ENCODE data around the gene MIB1.

MIB1 gene

GRCh38 chr18:21799721-21800120 lies 59.1 kb downstream of the MIB1 start:
- CTCF ChIA-PET: interaction anchor here (1.9 kb wide), 1 partner anchor 15 kb away, joined by 7 read pairs; no protein-coding TSS in a partner anchor
- POLR2A ChIA-PET: interaction anchor here (1.6 kb wide), 1 partner anchor 59 kb away, joined by 6 read pairs; the partner anchor contains the start of gene MIB1
- TF ChIP-seq ZNF132 (tag by site-specific recombination; IDR thresholded peaks at IDR 0.05; ENCODE audit: borderline replicate concordance): no peak
- TF ChIP-seq WT1 (tag by site-specific recombination; IDR thresholded peaks at IDR 0.05): no peak
- TF ChIP-seq RBAK (tag by site-specific recombination; IDR thresholded peaks at IDR 0.05): no peak
- no peak for TF ChIP-seq ZXDB (tag by site-specific recombination; IDR thresholded peaks at IDR 0.05)
- no peak for TF ChIP-seq INSM2 (tag by site-specific recombination; IDR thresholded peaks at IDR 0.05)
- TF ChIP-seq ZNF664 (tag by site-specific recombination; IDR thresholded peaks at IDR 0.05): no peak
- TF ChIP-seq ZNF670 (tag by site-specific recombination; IDR thresholded peaks at IDR 0.05; ENCODE audit: low read depth): no peak
- TF ChIP-seq ZNF146 (tag by site-specific recombination; IDR thresholded peaks at IDR 0.05): no peak
- no peak for TF ChIP-seq ZNF398 (tag by site-specific recombination; IDR thresholded peaks at IDR 0.05)
- TF ChIP-seq ZBTB11 (tag by site-specific recombination; conservative IDR thresholded peaks at IDR 0.05; ENCODE audit: low read depth): no peak
- no peak for TF ChIP-seq ZNF138 (tag by site-specific recombination; IDR thresholded peaks at IDR 0.05; ENCODE audit: borderline replicate concordance)
- TF ChIP-seq KLF1 (tag by site-specific recombination; IDR thresholded peaks at IDR 0.05): no peak
- no peak for TF ChIP-seq YY2 (tag by site-specific recombination; IDR thresholded peaks at IDR 0.05)
- no peak for TF ChIP-seq ZNF777 (tag by site-specific recombination; IDR thresholded peaks at IDR 0.05; ENCODE audit: borderline replicate concordance)
- TF ChIP-seq KLF17 (tag by site-specific recombination; IDR thresholded peaks at IDR 0.05): no peak
- TF ChIP-seq AEBP2 (tag by site-specific recombination; IDR thresholded peaks at IDR 0.05; ENCODE audit: borderline replicate concordance): no peak
- no peak for TF ChIP-seq OVOL3 (tag by site-specific recombination; IDR thresholded peaks at IDR 0.05)
- no peak for TF ChIP-seq ZBTB8A (tag by site-specific recombination; IDR thresholded peaks at IDR 0.05)
- TF ChIP-seq REST (tag by site-specific recombination; IDR thresholded peaks at IDR 0.05): no peak
- TF ChIP-seq ZBTB49 (tag by site-specific recombination; IDR thresholded peaks at IDR 0.05; ENCODE audit: low read depth): no peak
- H3K36me3 ChIP-seq (ENCODE audit: control insufficient read depth in 2 of 2, insufficient read depth in 1 of 2, low read length in 2 of 2): peaks cover 8 to 37% of the 10 kb centered on the region in 2 experiments
- no peak overlapping the region for H3K27ac ChIP-seq (ENCODE audit: extremely low read depth, low read depth, low read length)
- H3K4me1 ChIP-seq (ENCODE audit: control insufficient read depth, insufficient read depth, low read length): no peaks in the 10 kb centered on the region
- no peak overlapping the region for H3K4me3 ChIP-seq (ENCODE audit: low read depth, low read length)
- H3K9me3 ChIP-seq (ENCODE audit: control insufficient read depth, insufficient read depth, low read depth, low read length): no peaks in the 10 kb centered on the region

Data from HEK293 (cell line).